GM12801 (cell line): ENCODE measurements around the gene NAV2.

Experiments
- TF ChIP-seq, protein P1 (sequence below): IDR thresholded peaks from one replicate; pipeline ENCODE4 v1.5.1; 2011; ENCODE audit warnings: control low read depth; ENCODE audit not compliant: insufficient read length; ENCODE audit errors: extremely low read depth

The NAV2 gene

DNA sequence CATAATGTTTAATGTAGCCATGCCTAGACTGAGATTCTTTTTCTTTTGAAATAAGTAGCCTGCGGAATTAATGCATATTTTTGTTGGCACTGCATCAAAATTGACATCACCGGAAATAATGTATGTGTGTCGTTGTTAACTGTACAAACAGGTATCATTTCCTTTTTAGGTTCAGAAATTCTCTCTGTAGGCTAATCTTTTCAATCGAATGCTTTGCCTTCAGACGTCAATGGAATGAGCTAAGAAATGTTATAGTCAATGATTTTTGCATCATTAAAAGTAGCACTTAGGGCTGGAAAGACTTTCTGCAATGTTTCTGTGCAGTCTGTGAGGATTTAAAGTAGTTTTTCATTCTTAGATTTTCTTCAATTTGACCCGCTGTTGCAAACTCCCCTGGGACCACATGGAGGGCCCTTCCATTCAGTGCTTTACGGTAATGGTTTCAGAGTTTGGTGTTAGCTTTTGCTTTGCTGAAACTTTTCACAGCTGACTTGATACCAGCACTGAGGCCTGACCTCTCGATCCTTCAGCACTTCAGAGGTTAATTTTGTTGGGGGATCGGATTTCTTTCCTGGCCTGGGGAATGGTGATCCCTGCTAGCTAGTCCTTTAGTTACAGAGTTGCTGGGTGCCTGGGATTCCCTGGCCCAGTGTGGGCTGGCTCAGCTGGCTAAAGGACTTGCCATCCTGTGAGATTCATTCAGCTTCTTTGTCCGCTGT lies 309.9 kb downstream of the NAV2 start:
- TF ChIP-seq, protein P1, sequence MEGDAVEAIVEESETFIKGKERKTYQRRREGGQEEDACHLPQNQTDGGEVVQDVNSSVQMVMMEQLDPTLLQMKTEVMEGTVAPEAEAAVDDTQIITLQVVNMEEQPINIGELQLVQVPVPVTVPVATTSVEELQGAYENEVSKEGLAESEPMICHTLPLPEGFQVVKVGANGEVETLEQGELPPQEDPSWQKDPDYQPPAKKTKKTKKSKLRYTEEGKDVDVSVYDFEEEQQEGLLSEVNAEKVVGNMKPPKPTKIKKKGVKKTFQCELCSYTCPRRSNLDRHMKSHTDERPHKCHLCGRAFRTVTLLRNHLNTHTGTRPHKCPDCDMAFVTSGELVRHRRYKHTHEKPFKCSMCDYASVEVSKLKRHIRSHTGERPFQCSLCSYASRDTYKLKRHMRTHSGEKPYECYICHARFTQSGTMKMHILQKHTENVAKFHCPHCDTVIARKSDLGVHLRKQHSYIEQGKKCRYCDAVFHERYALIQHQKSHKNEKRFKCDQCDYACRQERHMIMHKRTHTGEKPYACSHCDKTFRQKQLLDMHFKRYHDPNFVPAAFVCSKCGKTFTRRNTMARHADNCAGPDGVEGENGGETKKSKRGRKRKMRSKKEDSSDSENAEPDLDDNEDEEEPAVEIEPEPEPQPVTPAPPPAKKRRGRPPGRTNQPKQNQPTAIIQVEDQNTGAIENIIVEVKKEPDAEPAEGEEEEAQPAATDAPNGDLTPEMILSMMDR, result no peak

GRCh38 chr11:20023082-20023426 lies 310.4 kb downstream of the NAV2 start:
- TF ChIP-seq, protein P1, result no peak

GRCh38 chr11:20024172-20024935 lies 311.7 kb downstream of the NAV2 start:
- TF ChIP-seq, protein P1, result no peak

GRCh38 chr11:20025332-20025840 lies 312.7 kb downstream of the NAV2 start:
- TF ChIP-seq, protein P1, result no peak

GRCh38 chr11:20026629-20027555 lies 314.3 kb downstream of the NAV2 start:
- TF ChIP-seq, protein P1, result no peak

DNA sequence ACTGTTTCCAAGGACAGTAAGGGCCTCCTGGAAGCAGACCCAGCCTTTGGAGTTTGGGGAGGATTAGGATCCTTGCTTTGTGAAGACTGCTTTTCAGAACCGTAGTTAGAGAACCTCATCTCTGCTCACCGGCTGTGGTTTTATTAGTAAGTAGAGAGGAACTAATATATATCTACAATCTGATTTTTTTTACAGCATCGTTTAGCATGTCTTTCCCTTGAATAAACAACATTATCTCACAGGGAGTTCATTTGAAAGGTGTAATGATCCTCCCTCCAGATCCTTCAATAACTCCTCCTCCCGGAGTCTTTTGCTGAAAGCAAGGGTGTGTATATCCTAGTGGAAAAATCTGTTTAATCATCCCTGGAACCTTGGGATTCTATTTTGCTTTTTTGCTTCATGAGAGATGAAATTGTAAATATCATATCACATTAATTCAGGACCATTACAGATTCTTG lies 314.9 kb downstream of the NAV2 start:
- TF ChIP-seq, protein P1, result no peak

DNA sequence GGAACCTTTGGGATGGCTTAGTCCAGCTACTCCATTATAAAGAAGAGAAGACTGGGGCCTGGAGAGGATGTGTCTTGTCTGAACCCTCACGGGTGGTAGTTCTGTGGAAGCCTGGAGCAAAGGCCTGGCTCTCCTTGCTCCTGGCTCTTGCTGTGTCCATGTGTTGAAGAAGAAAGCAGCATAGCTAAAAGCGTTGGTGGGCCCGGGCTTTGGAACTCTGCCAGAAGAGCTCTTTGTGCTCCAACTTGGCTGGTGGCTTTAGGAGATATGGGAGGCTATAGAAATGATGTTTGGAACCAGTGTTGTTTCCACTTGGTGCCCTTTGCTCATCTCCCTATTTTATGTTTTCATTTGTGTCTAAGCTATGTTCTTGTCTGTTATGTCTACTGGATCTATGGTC lies 316.6 kb downstream of the NAV2 start:
- TF ChIP-seq, protein P1, result no peak
